HK-2 (cell line): ENCODE data around the gene KDM2A.
A peak's percentile ranks its signal among the peaks of the same experiment; 100 is the strongest.

Experiments
- DNase-seq: peaks from one replicate; pipeline ENCODE4 v3.0.0-alpha.2; 2018; ENCODE audit not compliant: unreplicated experiment

KDM2A gene

GRCh38 chr11:67237574-67237973 lies 118.5 kb downstream of the KDM2A start:
- DNase-seq = no peak

DNA sequence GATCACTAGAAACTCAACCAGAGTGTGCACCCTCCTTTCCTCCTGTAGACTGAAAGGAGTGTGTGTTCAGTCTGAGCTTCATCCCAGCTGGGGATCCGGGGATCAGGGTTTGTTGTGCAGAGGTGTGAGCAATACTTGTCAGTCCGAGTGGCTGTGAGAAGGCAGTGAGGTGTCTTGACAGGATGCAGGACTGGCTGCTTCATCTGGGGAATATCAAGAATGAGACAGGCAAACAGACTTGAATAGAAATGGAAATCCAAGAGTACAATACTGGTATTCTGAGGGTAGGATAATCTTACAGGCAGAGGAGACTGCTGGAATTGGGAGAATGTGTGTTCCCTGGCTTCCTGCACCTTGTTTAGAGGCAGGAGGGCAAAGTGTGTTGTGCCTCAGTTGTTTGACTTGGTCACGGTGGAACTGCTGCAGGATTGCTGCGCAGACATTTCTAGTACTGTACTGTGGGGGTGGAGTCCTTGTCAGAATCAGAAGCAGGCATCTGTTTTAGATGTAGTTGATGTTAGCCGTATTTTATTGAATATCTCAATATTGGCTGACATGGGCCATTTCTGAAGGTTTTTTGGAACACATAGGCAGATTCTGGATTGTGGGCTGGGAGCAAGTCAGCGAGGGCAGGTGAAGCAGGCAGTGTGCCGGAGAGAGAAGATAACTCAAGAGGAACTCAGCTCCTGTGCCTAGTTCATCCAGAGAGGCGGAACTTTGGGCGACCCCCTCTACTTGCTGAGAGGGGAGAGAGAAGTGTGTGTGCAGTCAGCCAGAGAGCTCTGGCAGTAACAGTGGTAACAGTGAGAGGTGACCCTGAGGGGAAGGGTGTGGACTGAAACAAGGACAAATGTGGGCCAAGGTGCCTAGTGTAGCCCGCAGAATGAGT lies 120.1 kb downstream of the KDM2A start:
- DNase-seq = no peak

GRCh38 chr11:67239783-67240575 lies 120.9 kb downstream of the KDM2A start:
- peak; percentile 93 for DNase-seq

GRCh38 chr11:67240576-67241389 lies 121.7 kb downstream of the KDM2A start:
- peak; percentile 53 for DNase-seq

- DNase-seq = no peak
Observed at GRCh38 chr11:67242548-67242947, 123.5 kb downstream of the KDM2A start.

DNA sequence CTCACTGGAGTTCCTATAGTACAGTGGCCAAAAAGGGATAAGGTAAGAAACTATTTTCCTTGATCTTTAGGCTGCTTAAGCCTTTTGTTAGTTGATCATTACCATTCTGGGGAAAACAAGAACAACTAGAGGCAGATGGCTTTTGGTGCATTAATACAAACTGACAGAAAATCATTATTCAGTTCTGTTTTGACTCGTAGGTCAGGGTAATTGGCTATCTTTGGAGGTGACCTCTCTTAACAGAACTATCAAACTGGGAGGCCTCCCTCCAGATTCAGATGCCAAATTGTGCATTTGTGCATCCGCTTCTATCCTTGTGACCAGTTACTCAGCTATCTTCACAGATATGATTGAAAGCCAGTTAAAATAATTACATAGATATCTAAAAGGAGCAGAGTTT lies 124.0 kb downstream of the KDM2A start:
- DNase-seq = no peak

- no peak for DNase-seq
Observed at GRCh38 chr11:67245046-67245445, 126.0 kb downstream of the KDM2A start.

DNA sequence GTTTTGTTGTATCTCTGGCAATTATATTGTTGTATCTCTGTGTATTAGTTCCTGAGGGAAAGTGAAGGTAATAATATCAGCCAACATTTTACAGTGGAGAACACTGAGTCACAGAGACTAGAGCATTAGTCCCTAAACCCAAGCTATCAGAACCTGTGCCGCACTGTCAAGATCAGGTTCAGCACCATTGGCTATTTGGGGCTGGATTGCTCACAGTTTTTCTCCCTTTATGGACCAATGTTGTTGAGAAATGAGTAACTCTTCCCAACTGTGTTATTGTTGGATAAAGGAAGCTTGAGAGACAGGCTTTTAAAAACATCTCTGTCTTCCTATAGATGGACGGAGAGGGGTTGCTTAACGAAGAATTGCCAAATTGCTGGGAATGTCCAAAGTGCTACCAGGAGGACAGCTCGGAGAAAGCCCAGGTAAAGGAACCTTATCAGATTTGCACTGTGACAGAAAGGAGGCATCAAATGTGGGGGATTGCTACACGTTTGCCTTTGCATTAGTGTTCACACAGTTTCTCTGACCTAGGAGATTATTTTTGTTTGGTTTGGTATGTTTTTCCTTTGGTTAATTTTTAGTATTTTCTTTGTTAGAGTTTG lies 129.0 kb downstream of the KDM2A start:
- no peak for DNase-seq

GRCh38 chr11:67248653-67249052 lies 129.6 kb downstream of the KDM2A start:
- DNase-seq = no peak

DNA sequence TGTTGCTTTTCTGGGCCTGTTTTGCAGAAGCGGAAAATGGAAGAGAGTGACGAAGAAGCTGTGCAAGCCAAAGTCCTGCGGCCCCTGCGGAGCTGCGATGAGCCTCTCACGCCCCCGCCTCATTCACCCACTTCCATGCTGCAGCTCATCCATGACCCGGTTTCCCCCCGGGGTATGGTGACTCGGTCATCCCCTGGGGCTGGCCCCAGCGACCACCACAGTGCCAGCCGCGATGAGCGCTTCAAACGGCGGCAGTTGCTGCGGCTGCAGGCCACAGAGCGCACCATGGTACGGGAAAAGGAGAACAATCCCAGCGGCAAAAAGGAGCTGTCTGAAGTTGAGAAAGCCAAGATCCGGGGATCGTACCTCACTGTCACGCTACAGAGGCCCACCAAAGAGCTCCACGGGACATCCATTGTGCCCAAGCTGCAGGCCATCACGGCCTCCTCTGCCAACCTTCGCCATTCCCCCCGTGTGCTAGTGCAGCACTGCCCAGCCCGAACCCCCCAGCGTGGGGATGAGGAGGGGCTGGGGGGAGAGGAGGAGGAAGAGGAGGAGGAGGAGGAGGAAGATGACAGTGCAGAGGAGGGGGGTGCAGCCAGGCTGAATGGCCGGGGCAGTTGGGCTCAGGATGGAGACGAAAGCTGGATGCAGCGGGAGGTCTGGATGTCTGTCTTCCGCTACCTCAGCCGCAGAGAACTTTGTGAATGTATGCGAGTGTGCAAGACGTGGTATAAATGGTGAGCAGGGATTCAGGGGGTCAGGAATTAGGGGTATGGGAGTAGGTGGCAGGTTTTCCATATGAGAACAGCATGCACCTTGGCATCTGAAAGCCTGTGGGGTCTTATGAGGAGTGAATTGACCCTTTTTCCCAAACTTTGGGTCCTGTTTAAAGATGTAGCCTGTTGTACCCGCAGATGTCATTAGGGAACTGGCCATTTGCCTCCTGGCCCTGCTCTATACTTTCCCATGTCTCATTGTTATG lies 131.3 kb downstream of the KDM2A start:
- DNase-seq = no peak

GRCh38 chr11:67251841-67252240 lies 132.8 kb downstream of the KDM2A start:
- DNase-seq = no peak

GRCh38 chr11:67252831-67253239 lies 133.8 kb downstream of the KDM2A start:
- no peak for DNase-seq

DNA sequence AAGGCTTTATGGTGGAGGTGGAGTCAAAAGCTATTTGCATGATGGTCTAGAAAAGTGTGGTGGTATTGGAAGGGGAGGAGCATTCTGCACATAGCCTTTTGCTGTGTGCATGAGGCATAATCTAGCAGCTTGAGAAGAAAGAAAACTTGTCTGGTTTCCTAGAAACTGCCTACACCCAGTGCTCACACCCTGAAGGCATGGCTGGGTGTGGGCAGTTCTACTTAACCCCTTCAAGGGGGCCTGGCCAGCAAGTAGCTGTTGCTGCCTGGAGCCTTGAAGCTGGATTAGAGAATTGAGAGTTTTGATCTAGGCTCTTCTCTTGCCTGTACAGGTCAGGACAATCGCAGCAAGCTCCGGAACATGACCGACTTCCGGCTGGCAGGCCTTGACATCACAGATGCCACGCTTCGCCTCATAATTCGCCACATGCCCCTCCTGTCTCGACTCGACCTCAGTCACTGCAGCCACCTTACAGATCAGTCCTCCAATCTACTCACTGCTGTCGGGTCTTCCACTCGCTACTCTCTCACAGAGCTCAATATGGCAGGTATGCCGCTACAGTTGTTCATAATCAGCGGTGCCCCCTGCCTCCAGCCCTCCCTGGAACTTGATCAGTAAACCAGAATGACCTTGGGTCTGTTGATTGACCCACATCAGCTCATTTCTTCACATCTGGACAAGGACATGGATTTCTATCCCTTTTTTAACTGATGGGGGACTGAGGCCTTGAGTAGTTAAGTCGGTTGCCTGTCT lies 135.0 kb downstream of the KDM2A start:
- DNase-seq = no peak

DNA sequence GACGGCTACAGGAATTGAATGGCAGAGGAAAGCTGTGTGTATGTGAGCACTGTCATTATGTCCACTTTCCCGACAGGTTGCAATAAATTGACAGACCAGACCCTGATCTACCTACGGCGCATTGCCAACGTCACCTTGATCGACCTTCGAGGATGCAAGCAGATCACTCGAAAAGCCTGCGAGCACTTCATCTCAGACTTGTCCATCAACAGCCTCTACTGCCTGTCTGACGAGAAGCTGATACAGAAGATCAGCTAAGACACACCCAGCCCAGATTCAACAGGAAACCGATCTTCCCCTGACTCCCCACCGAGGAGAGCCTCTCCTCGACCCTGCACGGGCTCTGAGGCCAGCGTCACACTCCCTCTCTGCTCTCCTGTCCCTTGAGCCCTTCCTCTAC lies 135.7 kb downstream of the KDM2A start:
- DNase-seq = no peak

DNA sequence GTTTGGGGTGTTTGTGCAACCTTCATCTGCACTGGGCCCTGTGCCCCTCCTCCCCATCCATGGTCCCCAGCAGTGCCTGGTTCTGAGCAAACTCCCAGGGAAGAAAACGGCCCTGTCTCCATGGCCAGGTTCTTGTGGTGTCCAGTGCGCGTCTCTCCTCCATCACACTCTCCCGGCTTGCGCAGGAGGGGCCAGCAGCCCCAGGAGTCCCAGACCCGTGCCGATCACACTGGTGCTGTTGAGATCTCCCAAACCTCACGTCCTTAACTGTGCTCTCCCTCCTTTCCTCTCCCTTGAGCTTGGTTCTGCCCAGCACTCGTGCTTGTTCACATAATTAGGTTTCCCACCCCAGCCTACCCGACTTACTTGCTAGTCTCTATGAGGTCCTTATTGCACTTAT lies 136.3 kb downstream of the KDM2A start:
- DNase-seq = no peak

- no peak for DNase-seq
Observed at GRCh38 chr11:67255864-67256263, 136.8 kb downstream of the KDM2A start.

GRCh38 chr11:67256477-67257135 lies 137.5 kb downstream of the KDM2A start:
- DNase-seq = no peak

DNA sequence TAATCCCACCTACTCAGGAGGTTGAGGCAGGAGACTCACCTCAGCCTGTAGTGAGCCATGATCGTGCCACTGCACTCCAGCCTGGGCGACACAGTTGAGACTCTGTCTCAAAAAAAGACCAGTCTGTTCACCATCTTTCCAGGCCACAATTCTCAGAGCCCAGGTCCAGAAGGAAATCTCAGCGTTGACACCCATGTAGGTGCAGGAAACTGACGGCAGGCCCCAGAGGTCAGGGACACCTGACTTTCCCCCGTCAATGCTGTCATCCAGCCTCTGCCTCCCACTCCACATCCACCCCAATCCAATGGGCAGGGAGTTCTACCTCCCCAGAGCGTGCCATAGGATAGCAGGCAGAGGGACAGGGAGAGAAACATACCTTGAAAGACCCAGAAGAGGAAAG lies 141.3 kb downstream of the KDM2A start:
- DNase-seq = no peak
